ENCODE results near the gene MYH11. TPM values are rescaled to one million over a fixed set of nuclear protein-coding genes. Genes with fewer than 3 reads are reported as not detected.

Gene MYH11
- total and polyA plus RNA-seq, 10 of the 15 experiments (the other 5 are each of a cell fraction or from before 2014, with no cell fraction given) = 0.01 to 1.9 (median 0.13) TPM; not detected in 1

DNA sequence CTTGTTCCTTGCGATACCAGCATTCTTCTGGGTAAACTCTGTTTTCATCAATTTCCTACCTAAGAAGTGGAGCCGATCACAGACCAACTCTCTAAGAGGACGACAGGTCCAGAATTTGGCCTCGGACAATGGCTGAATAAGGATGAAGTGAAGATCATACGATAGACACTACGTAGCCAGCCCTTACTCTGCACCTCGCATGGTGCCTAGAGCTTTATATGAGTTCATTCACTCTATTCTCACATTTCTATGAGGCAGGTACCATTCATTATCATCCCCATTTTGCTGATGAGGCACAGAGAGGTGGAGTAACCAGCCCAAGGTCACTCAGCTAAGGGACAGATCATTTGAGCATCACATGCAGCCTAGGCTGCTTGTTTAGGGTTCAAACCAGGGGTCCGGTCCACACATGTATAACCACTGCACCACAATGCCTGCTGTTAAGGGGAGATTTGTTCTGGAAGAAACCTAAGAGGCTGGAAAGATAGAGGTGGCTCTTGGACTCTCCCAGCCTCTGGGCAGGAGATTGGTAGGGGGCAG is 78.6 kb downstream of the MYH11 start:
- intact Hi-C loops (cut with micrococcal nuclease; ENCODE audit: unreplicated experiment) (no loop called here), in situ Hi-C loops (cut with MboI) (loop anchor here (5.0 kb wide), 1 partner anchor 409 kb away; no protein-coding TSS in a partner anchor)
- Histone ChIP-seq H3K4me1 (ENCODE audit: control insufficient read depth, insufficient read depth, low read length) (no peaks in the 10 kb centered on the region), H2AFZ (ENCODE audit: control insufficient read depth, low read depth, low read length) (no peak overlapping the region), H3K4me2 (ENCODE audit: control insufficient read depth, insufficient read depth) (no peak overlapping the region), H3K79me2 (ENCODE audit: control insufficient read depth, insufficient read depth, low read length) (no peaks in the 10 kb centered on the region), H3K9ac (ENCODE audit: control insufficient read depth, insufficient read depth, low read length) (no peak overlapping the region), H3K9me3 (replicated peaks; ENCODE audit: control insufficient read depth, insufficient read depth, low read length) (no peaks in the 10 kb centered on the region), H3K36me3 (ENCODE audit: control insufficient read depth in 2 of 2, insufficient read depth in 2 of 2, low read length in 1 of 2) (no peaks in the 10 kb centered on the region), H3K4me3 (no peak overlapping the region), H3K27ac (ENCODE audit: control insufficient read depth, insufficient read depth) (no peak overlapping the region), H3K27me3 (replicated peaks in 1 of 2; ENCODE audit: control insufficient read depth in 2 of 2, insufficient read depth in 2 of 2, low read length in 1 of 2) (no peaks in the 10 kb centered on the region; a peak in 1 of 4 replicates), H4K20me1 (ENCODE audit: control insufficient read depth, insufficient read depth) (no peaks in the 10 kb centered on the region)
- RAD21 ChIA-PET (ENCODE audit: unreplicated experiment) = interaction anchor here (0.8 to 1.6 kb wide), 3 partner anchors 43 to 349 kb away, joined by 3 to 5 read pairs (median 3); no protein-coding TSS in a partner anchor
- POLR2A ChIA-PET = no interaction called here
- ATAC-seq = no peak
- BruUV-seq (replicated peaks) = no TSS peak
- DNase-seq (ENCODE audit: low read depth, low spot score) = no peak
- 62% methylated on average over 8 of the region's 8 CpGs for WGBS (ENCODE audit: insufficient coverage, insufficient replicate concordance, low lambda C conversion rate, missing lambda C conversion rate)
- no peak for FAIRE-seq
- CTCF ChIA-PET = interaction anchor here (0.8 to 2.3 kb wide), 6 partner anchors 12 to 409 kb away, joined by 3 to 13 read pairs (median 4); no protein-coding TSS in a partner anchor
- SMC1A ChIA-PET (ENCODE audit: uncharacterized antibody, unreplicated experiment) = interaction anchor here (1.6 kb wide), 1 partner anchor 349 kb away, joined by 4 read pairs; no protein-coding TSS in a partner anchor
- no peak for TF ChIP-seq CBX3 (IDR thresholded peaks at IDR 0.05; ENCODE audit: borderline replicate concordance, low read depth)
- TF ChIP-seq ZSCAN29 (IDR thresholded peaks at IDR 0.05) = no peak
- no peak for TF ChIP-seq EED (IDR thresholded peaks at IDR 0.05; ENCODE audit: low read depth)
- TF ChIP-seq, protein P1, sequence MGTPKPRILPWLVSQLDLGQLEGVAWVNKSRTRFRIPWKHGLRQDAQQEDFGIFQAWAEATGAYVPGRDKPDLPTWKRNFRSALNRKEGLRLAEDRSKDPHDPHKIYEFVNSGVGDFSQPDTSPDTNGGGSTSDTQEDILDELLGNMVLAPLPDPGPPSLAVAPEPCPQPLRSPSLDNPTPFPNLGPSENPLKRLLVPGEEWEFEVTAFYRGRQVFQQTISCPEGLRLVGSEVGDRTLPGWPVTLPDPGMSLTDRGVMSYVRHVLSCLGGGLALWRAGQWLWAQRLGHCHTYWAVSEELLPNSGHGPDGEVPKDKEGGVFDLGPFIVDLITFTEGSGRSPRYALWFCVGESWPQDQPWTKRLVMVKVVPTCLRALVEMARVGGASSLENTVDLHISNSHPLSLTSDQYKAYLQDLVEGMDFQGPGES (IDR thresholded peaks at IDR 0.05) = no peak
- no peak for TF ChIP-seq CHD2 (IDR thresholded peaks at IDR 0.05; ENCODE audit: borderline replicate concordance, low read depth, low read length)
- no peak for TF ChIP-seq MEF2A (IDR thresholded peaks at IDR 0.05; ENCODE audit: insufficient read depth, low read depth, low read length)
- TF ChIP-seq SPI1 (IDR thresholded peaks at IDR 0.05; ENCODE audit: borderline replicate concordance, insufficient read depth, low read depth, low read length) = no peak
- TF ChIP-seq RFX5 (IDR thresholded peaks at IDR 0.05; ENCODE audit: low read depth, low read length) = no peak
- no peak for TF ChIP-seq HDAC6 (IDR thresholded peaks at IDR 0.05; ENCODE audit: unreplicated experiment)
- TF ChIP-seq, protein P2, sequence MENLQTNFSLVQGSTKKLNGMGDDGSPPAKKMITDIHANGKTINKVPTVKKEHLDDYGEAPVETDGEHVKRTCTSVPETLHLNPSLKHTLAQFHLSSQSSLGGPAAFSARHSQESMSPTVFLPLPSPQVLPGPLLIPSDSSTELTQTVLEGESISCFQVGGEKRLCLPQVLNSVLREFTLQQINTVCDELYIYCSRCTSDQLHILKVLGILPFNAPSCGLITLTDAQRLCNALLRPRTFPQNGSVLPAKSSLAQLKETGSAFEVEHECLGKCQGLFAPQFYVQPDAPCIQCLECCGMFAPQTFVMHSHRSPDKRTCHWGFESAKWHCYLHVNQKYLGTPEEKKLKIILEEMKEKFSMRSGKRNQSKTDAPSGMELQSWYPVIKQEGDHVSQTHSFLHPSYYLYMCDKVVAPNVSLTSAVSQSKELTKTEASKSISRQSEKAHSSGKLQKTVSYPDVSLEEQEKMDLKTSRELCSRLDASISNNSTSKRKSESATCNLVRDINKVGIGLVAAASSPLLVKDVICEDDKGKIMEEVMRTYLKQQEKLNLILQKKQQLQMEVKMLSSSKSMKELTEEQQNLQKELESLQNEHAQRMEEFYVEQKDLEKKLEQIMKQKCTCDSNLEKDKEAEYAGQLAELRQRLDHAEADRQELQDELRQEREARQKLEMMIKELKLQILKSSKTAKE (IDR thresholded peaks at IDR 0.05; ENCODE audit: low read depth, poor library complexity, severe bottlenecking) = no peak
- TF ChIP-seq BCL11A (IDR thresholded peaks at IDR 0.05; ENCODE audit: low read depth, low read length) = no peak
- no peak for TF ChIP-seq RAD21 (IDR thresholded peaks at IDR 0.05; ENCODE audit: insufficient read depth, low read depth, low read length)
- TF ChIP-seq E4F1 (IDR thresholded peaks at IDR 0.05; ENCODE audit: borderline replicate concordance, partially characterized antibody) = no peak
- no peak for TF ChIP-seq STAT3 (IDR thresholded peaks at IDR 0.05; ENCODE audit: low read depth, low read length)
- no peak for TF ChIP-seq SP1 (IDR thresholded peaks at IDR 0.05; ENCODE audit: low read depth, low read length)
